Measurements from ENCODE around the gene WDPCP. TPM values are rescaled to one million over a fixed set of nuclear protein-coding genes. Genes with fewer than 3 reads are reported as not detected.

WDPCP gene
- total and polyA plus RNA-seq, 2 donors (not counting 1 experiment from before 2014, with no cell fraction given), result 5.6 to 22.8 TPM

DNA sequence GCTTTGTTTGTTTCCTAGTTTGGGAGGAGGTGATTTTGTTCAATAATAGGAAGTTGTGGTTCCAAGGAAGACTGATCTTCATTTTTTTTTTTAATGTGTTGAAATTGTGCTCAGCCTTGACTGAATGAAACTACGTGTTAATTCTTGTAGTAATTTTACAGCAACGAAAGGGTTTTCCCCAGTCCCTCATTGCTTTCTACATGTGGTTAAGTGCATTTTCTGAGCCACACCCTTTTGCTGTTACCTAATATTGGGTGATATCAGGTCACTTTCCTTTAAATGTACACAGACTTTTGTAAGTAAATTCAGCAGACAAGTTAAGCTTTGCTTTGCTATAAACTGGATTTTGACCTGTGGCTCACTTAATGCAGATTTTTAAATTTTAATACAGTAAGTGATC is 464.1 kb downstream of the WDPCP start:
- ATAC-seq (ENCODE audit: low read depth) (no peak), DNase-seq (peak; percentile 27)
- no peak overlapping the region for H3K4me3 ChIP-seq (ENCODE audit: control extremely low read depth in 1 of 5, extremely low read depth in 1 of 5, insufficient read depth in 1 of 5, low read depth in 2 of 5, low read length in 4 of 5)
- peak overlapping the region in 1 of 2 donors; percentile 5 for H3K27ac ChIP-seq (ENCODE audit: low read length in 2 of 2)
- no peaks in the 10 kb centered on the region for H4K20me1 ChIP-seq (ENCODE audit: control insufficient read depth, insufficient read depth, low read length, poor library complexity, severe bottlenecking)
- no peaks in the 10 kb centered on the region for H3K36me3 ChIP-seq (replicated peaks in 1 of 2; ENCODE audit: control extremely low read depth in 1 of 2, control insufficient read depth in 1 of 2, extremely low read depth in 1 of 2, insufficient read depth in 2 of 2, low read length in 1 of 2)
- H3K4me1 Mint-ChIP-seq, result peaks cover 18% of the 10 kb centered on the region
- no peaks in the 10 kb centered on the region for H3K27me3 ChIP-seq (replicated peaks in 1 of 4; ENCODE audit: control extremely low read depth in 1 of 4, control insufficient read depth in 3 of 4, insufficient read depth in 4 of 4, low read length in 3 of 4)
- H3K9ac ChIP-seq (ENCODE audit: low read length), result no peak overlapping the region
- peak overlapping the region; percentile 3 for H3K4me3 Mint-ChIP-seq
- H3K9me3 Mint-ChIP-seq (ENCODE audit: insufficient read depth), result peaks cover 2% of the 10 kb centered on the region
- ChIA-PET POLR2A (no interaction called here), CTCF (interaction anchor here (0.8 kb wide), 1 partner anchor 12 kb away, joined by 3 read pairs; no protein-coding TSS in a partner anchor)
- H3K4me2 ChIP-seq (replicated peaks; ENCODE audit: low read depth, low read length, poor library complexity, severe bottlenecking), result peak overlapping the region; percentile 36
- no CpG with 5 or more reads among the region's 2 CpGs for WGBS (ENCODE audit: insufficient coverage)
- no peaks in the 10 kb centered on the region for H3K9me3 ChIP-seq (ENCODE audit: control extremely low read depth in 1 of 3, control insufficient read depth in 2 of 3, insufficient read depth in 1 of 3, low read length in 2 of 3)
- intact Hi-C loops (cut with micrococcal nuclease), result no loop called here
- no peak overlapping the region for H3K27ac Mint-ChIP-seq
- H2AFZ ChIP-seq (ENCODE audit: insufficient read depth, low read depth, low read length, poor library complexity, severe bottlenecking), result no peak overlapping the region
- H3K79me2 ChIP-seq (ENCODE audit: control insufficient read depth, insufficient read depth, low read length), result no peaks in the 10 kb centered on the region
- no peaks in the 10 kb centered on the region for H3K27me3 Mint-ChIP-seq
- no peak for TF ChIP-seq EZH2 (IDR thresholded peaks at IDR 0.05; ENCODE audit: borderline replicate concordance, insufficient read depth, low read depth, low read length, poor library complexity, severe bottlenecking)
- TF ChIP-seq, protein P1, sequence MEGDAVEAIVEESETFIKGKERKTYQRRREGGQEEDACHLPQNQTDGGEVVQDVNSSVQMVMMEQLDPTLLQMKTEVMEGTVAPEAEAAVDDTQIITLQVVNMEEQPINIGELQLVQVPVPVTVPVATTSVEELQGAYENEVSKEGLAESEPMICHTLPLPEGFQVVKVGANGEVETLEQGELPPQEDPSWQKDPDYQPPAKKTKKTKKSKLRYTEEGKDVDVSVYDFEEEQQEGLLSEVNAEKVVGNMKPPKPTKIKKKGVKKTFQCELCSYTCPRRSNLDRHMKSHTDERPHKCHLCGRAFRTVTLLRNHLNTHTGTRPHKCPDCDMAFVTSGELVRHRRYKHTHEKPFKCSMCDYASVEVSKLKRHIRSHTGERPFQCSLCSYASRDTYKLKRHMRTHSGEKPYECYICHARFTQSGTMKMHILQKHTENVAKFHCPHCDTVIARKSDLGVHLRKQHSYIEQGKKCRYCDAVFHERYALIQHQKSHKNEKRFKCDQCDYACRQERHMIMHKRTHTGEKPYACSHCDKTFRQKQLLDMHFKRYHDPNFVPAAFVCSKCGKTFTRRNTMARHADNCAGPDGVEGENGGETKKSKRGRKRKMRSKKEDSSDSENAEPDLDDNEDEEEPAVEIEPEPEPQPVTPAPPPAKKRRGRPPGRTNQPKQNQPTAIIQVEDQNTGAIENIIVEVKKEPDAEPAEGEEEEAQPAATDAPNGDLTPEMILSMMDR (IDR thresholded peaks at IDR 0.05), result no peak
- H3K4me1 ChIP-seq (ENCODE audit: control insufficient read depth in 2 of 2, insufficient read depth in 2 of 2, low read length in 2 of 2), result peaks cover 13 to 21% of the 10 kb centered on the region in 2 donors

DNA sequence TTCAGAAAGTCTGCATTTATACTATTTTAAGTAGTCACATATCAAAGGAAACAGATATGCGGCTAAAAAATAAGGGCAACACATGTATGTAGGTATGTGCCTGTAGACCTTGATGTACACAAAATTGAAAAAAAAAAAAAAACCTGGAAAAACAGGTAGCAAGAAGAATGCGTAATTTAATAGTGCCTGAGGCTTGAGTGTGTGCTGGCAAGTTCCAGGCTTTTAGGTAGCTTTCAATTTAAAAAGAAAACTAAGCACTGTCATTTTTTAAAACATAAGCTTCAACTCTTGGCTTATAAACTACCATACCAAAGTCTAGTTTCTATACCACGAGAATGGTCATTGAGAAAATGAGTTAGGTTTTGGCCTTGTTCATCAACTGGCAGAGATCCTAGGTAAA is 465.4 kb downstream of the WDPCP start:
- POLR2A ChIA-PET, result no interaction called here

More for the DNA sequence above, 465.4 kb downstream of the WDPCP start:
- ATAC-seq (ENCODE audit: low read depth) (no peak), DNase-seq (no peak)
- H3K27ac Mint-ChIP-seq, result no peak overlapping the region
- H3K79me2 ChIP-seq (ENCODE audit: control insufficient read depth, insufficient read depth, low read length), result no peaks in the 10 kb centered on the region
- no peak overlapping the region for H2AFZ ChIP-seq (ENCODE audit: insufficient read depth, low read depth, low read length, poor library complexity, severe bottlenecking)
- H3K36me3 ChIP-seq (replicated peaks in 1 of 2; ENCODE audit: control extremely low read depth in 1 of 2, control insufficient read depth in 1 of 2, extremely low read depth in 1 of 2, insufficient read depth in 2 of 2, low read length in 1 of 2), result no peaks in the 10 kb centered on the region
- no peaks in the 10 kb centered on the region for H3K9me3 Mint-ChIP-seq (ENCODE audit: insufficient read depth)
- H3K9me3 ChIP-seq (ENCODE audit: control extremely low read depth in 1 of 3, control insufficient read depth in 2 of 3, insufficient read depth in 1 of 3, low read length in 2 of 3), result peaks cover 0 to 3% (median 0%) of the 10 kb centered on the region in 3 donors
- no peak overlapping the region for H3K9ac ChIP-seq (ENCODE audit: low read length)
- no peak overlapping the region for H3K4me3 Mint-ChIP-seq
- no peak overlapping the region for H3K4me2 ChIP-seq (replicated peaks; ENCODE audit: low read depth, low read length, poor library complexity, severe bottlenecking)
- no peak overlapping the region for H3K4me3 ChIP-seq (ENCODE audit: control extremely low read depth in 1 of 5, extremely low read depth in 1 of 5, insufficient read depth in 1 of 5, low read depth in 2 of 5, low read length in 4 of 5)
- no peaks in the 10 kb centered on the region for H3K27me3 ChIP-seq (replicated peaks in 1 of 4; ENCODE audit: control extremely low read depth in 1 of 4, control insufficient read depth in 3 of 4, insufficient read depth in 4 of 4, low read length in 3 of 4)
- H3K27ac ChIP-seq (ENCODE audit: low read length in 2 of 2), result no peak overlapping the region
- H3K4me1 Mint-ChIP-seq, result peaks cover 18% of the 10 kb centered on the region
- intact Hi-C loops (cut with micrococcal nuclease), result no loop called here
- peaks cover 13 to 21% of the 10 kb centered on the region in 2 donors for H3K4me1 ChIP-seq (ENCODE audit: control insufficient read depth in 2 of 2, insufficient read depth in 2 of 2, low read length in 2 of 2)
- H3K27me3 Mint-ChIP-seq, result no peaks in the 10 kb centered on the region
- no peaks in the 10 kb centered on the region for H4K20me1 ChIP-seq (ENCODE audit: control insufficient read depth, insufficient read depth, low read length, poor library complexity, severe bottlenecking)
- no peak for TF ChIP-seq EZH2 (IDR thresholded peaks at IDR 0.05; ENCODE audit: borderline replicate concordance, insufficient read depth, low read depth, low read length, poor library complexity, severe bottlenecking)
- TF ChIP-seq, protein P1 (IDR thresholded peaks at IDR 0.05), result no peak
- 100% methylated on average over 1 of the region's 3 CpGs for WGBS (ENCODE audit: insufficient coverage)
- CTCF ChIA-PET, result no interaction called here

Measured in B cell (primary cell).